Panc1 (cell line): ENCODE measurements around the gene ROGDI. TPM values are rescaled to one million over a fixed set of nuclear protein-coding genes. Genes with fewer than 3 reads are reported as not detected.

Source experiments
- ATAC-seq: fragments of 200-7000 bp; cut with Tn5 transposase; 2 replicates; pipeline ENCODE4 v1.9.1; 2020; ENCODE audit warnings: mild to moderate bottlenecking, moderate library complexity
- BruUV-seq: library from RNA; stranded (reverse); fragments of 400-500 nt; replicated peaks from 2 replicates; lab custom pipeline; 2021; lab: Mats Ljungman, UMichigan
- CTCF ChIA-PET: fragments of 300-600 bp; sonication (Branson Sonifier 250); formaldehyde crosslinking; loops from one replicate; lab custom pipeline; 2022; ENCODE audit warnings: antibody characterized with exemption; lab: Charles Lee
- POLR2A ChIA-PET: fragments of 300-600 bp; sonication (Branson Sonifier 250); formaldehyde crosslinking; loops from one replicate; lab custom pipeline; 2022; ENCODE audit warnings: antibody characterized with exemption; lab: Charles Lee
- DNase-seq: peaks from one replicate; pipeline ENCODE4 v3.0.0-alpha.2; 2010; ENCODE audit warnings: low read depth, low spot score
- H3K27ac ChIP-seq: 2 replicates; pipeline ENCODE4 v1.5.1; 2011; ENCODE audit warnings: mild to moderate bottlenecking, low read length, inconsistent platforms
- H3K27me3 ChIP-seq: fragments of 200-500 bp; sonication (Bioruptor generic); 2 replicates; pipeline ENCODE4 v1.6.0; 2014; ENCODE audit warnings: low read length, inconsistent platforms; ENCODE audit not compliant: control insufficient read depth, insufficient read depth
- H3K36me3 ChIP-seq: fragments of 200-500 bp; sonication (Bioruptor generic); 2 replicates; pipeline ENCODE4 v1.5.1; 2014; ENCODE audit warnings: inconsistent platforms, mild to moderate bottlenecking, low read length, moderate library complexity; ENCODE audit not compliant: control insufficient read depth, insufficient read depth
- H3K4me1 ChIP-seq: 2 replicates; pipeline ENCODE4 v1.5.1; 2011; ENCODE audit warnings: inconsistent platforms, mild to moderate bottlenecking, low read length, moderate library complexity; ENCODE audit not compliant: control insufficient read depth, insufficient read depth
- H3K4me3 ChIP-seq, 2 experiments: 2 replicates each; pipeline ENCODE4 v1.5.1; 2011 to 2012; ENCODE audit warnings: low read depth in 2 of 2, low read length in 2 of 2, mild to moderate bottlenecking in 2 of 2, inconsistent platforms in 1 of 2, moderate library complexity in 1 of 2
- H3K9me3 ChIP-seq: fragments of 200-500 bp; sonication (Bioruptor generic); 2 replicates; pipeline ENCODE4 v1.5.1; 2014; ENCODE audit warnings: low read depth, mild to moderate bottlenecking, inconsistent platforms, low read length, moderate library complexity; ENCODE audit not compliant: control insufficient read depth, insufficient read depth
- POLR2AphosphoS5 ChIP-seq: IDR thresholded peaks from 2 replicates; pipeline ENCODE4 v1.6.1; 2012; ENCODE audit warnings: mild to moderate bottlenecking, low read depth, low read length, moderate library complexity
- SIN3A ChIP-seq: IDR thresholded peaks from 2 replicates; pipeline ENCODE4 v1.6.1; 2012; ENCODE audit warnings: low read depth, mild to moderate bottlenecking, low read length, moderate library complexity, borderline replicate concordance; ENCODE audit not compliant: insufficient read depth
- TCF7L2 ChIP-seq: IDR thresholded peaks from 2 replicates; pipeline ENCODE4 v1.6.1; 2011; ENCODE audit warnings: mild to moderate bottlenecking, low read depth, low read length, inconsistent platforms
- in situ Hi-C: cut with HindIII; loops from 2 replicates; pipeline ENCODE4 v1.10.0; 2016; ENCODE audit warnings: low sequenced_read_pairs, low pct_unique_long_range_greater_than_20kb
- intact Hi-C: fragments of 100-400 bp; cut with micrococcal nuclease; formaldehyde crosslinking; loops from one replicate; pipeline ENCODE4 v1.10.0; 2022; ENCODE audit not compliant: unreplicated experiment
- total RNA-seq: library from RNA; stranded (reverse); gene quantifications from one replicate; pipeline ENCODE4 v1.2.1, GENCODE V29; 2021; ENCODE audit not compliant: unreplicated experiment
- TF ChIP-seq, protein P1 (sequence below): fragments of 450-650 bp; IDR thresholded peaks from 2 replicates; pipeline ENCODE4 v1.5.1; 2017; ENCODE audit warnings: mild to moderate bottlenecking
- TF ChIP-seq, protein P2 (sequence below), 2 experiments: IDR thresholded peaks; 2 replicates each; pipeline ENCODE4 v1.6.1; 2011 to 2012; ENCODE audit warnings: low read depth in 2 of 2, control low read depth in 1 of 2, low read length in 1 of 2, mild to moderate bottlenecking in 1 of 2, moderate library complexity in 1 of 2; ENCODE audit not compliant: insufficient read depth in 1 of 2

ROGDI gene
- total RNA-seq, 1 experiment from 2014 or later = 31.9 TPM

DNA sequence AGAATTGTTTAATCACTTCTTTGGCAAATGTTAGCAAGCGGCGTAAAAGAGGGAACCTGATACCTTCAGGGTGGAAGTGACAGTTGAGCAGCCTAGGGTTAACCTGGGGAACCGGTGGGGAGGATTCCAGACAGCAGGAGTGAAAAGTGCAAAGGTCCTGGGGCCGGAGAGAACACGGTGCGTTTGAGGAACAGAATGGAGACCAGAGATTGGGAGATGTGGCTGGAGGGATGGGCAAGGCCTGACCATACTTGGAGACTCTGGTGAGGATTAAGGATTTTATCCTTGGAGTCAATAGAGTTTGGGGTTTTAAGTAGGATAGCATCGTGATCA lies 33.2 kb downstream of the ROGDI start:
- no peak for DNase-seq
- no TSS peak for BruUV-seq
- intact Hi-C loops (no loop called here), in situ Hi-C loops (no loop called here)
- CTCF ChIA-PET = no interaction called here
- H3K27me3 ChIP-seq = no peaks in the 10 kb centered on the region
- no peaks in the 10 kb centered on the region for H3K9me3 ChIP-seq
- H3K4me3 ChIP-seq = peak overlapping the region; percentile 70 to 94
- TF ChIP-seq SIN3A (no peak), POLR2AphosphoS5 (no peak), TCF7L2 (no peak)
- TF ChIP-seq, protein P1, sequence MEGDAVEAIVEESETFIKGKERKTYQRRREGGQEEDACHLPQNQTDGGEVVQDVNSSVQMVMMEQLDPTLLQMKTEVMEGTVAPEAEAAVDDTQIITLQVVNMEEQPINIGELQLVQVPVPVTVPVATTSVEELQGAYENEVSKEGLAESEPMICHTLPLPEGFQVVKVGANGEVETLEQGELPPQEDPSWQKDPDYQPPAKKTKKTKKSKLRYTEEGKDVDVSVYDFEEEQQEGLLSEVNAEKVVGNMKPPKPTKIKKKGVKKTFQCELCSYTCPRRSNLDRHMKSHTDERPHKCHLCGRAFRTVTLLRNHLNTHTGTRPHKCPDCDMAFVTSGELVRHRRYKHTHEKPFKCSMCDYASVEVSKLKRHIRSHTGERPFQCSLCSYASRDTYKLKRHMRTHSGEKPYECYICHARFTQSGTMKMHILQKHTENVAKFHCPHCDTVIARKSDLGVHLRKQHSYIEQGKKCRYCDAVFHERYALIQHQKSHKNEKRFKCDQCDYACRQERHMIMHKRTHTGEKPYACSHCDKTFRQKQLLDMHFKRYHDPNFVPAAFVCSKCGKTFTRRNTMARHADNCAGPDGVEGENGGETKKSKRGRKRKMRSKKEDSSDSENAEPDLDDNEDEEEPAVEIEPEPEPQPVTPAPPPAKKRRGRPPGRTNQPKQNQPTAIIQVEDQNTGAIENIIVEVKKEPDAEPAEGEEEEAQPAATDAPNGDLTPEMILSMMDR = no peak
- TF ChIP-seq, protein P2, sequence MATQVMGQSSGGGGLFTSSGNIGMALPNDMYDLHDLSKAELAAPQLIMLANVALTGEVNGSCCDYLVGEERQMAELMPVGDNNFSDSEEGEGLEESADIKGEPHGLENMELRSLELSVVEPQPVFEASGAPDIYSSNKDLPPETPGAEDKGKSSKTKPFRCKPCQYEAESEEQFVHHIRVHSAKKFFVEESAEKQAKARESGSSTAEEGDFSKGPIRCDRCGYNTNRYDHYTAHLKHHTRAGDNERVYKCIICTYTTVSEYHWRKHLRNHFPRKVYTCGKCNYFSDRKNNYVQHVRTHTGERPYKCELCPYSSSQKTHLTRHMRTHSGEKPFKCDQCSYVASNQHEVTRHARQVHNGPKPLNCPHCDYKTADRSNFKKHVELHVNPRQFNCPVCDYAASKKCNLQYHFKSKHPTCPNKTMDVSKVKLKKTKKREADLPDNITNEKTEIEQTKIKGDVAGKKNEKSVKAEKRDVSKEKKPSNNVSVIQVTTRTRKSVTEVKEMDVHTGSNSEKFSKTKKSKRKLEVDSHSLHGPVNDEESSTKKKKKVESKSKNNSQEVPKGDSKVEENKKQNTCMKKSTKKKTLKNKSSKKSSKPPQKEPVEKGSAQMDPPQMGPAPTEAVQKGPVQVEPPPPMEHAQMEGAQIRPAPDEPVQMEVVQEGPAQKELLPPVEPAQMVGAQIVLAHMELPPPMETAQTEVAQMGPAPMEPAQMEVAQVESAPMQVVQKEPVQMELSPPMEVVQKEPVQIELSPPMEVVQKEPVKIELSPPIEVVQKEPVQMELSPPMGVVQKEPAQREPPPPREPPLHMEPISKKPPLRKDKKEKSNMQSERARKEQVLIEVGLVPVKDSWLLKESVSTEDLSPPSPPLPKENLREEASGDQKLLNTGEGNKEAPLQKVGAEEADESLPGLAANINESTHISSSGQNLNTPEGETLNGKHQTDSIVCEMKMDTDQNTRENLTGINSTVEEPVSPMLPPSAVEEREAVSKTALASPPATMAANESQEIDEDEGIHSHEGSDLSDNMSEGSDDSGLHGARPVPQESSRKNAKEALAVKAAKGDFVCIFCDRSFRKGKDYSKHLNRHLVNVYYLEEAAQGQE (IDR thresholded peaks at IDR 0.05; ENCODE audit: insufficient read depth in 1 of 2, low read depth in 2 of 2, low read length in 1 of 2) = no peak
- POLR2A ChIA-PET = interaction anchor here (1.0 kb wide), 1 partner anchor 89 kb away, joined by 4 read pairs; no protein-coding TSS in a partner anchor
- H3K4me1 ChIP-seq = peaks cover 18% of the 10 kb centered on the region
- peak overlapping the region; percentile 87 for H3K27ac ChIP-seq
- no peaks in the 10 kb centered on the region for H3K36me3 ChIP-seq
- no peak for ATAC-seq

GRCh38 chr16:4768549-4769305 lies 33.7 kb downstream of the ROGDI start:
- Histone ChIP-seq H3K9me3 (no peaks in the 10 kb centered on the region), H3K36me3 (no peaks in the 10 kb centered on the region), H3K27me3 (no peaks in the 10 kb centered on the region), H3K27ac (peak overlapping the region; percentile 97), H3K4me1 (peaks cover 18% of the 10 kb centered on the region), H3K4me3 (peak overlapping the region; percentile 70 to 94)
- TF ChIP-seq TCF7L2 = no peak
- TF ChIP-seq SIN3A = no peak
- TF ChIP-seq, protein P1 = no peak
- peak; percentile 94 for TF ChIP-seq POLR2AphosphoS5
- TF ChIP-seq, protein P2 (IDR thresholded peaks at IDR 0.05; ENCODE audit: insufficient read depth in 1 of 2, low read depth in 2 of 2, low read length in 1 of 2) = no peak
- DNase-seq (peak; percentile 92), ATAC-seq (peak; percentile 91)
- BruUV-seq = no TSS peak
- ChIA-PET CTCF (interaction anchor here (0.6 kb wide), 1 partner anchor 107 kb away, joined by 3 read pairs; no protein-coding TSS in a partner anchor), POLR2A (interaction anchor here (1.0 kb wide), 1 partner anchor 90 kb away, joined by 4 read pairs; no protein-coding TSS in a partner anchor)
- intact Hi-C loops (no loop called here), in situ Hi-C loops (no loop called here)
